ENCODE data around the gene MYH15. TPM values are rescaled to one million over a fixed set of nuclear protein-coding genes. Genes with fewer than 3 reads are reported as not detected.

Gene MYH15
- total and polyA plus RNA-seq, 8 donors, result 0.05 to 0.37 (median 0.11) TPM; not detected in 4

GRCh38 chr3:108438542-108438941 is 71.9 kb downstream of the MYH15 start:
- Histone ChIP-seq H3K4me3 (no peak overlapping the region), H3K27ac (no peak overlapping the region), H3K36me3 (no peaks in the 10 kb centered on the region), H3K27me3 (no peaks in the 10 kb centered on the region), H3K4me1 (no peaks in the 10 kb centered on the region), H3K9me3 (no peaks in the 10 kb centered on the region)
- intact Hi-C loops (cut with DNase I; ENCODE audit: low total_unique reads), result no loop called here
- DNase-seq, result no peak
- TF ChIP-seq POLR2A (IDR thresholded peaks at IDR 0.05) (no peak), CTCF (IDR thresholded peaks at IDR 0.05) (no peak), EP300 (IDR thresholded peaks at IDR 0.05) (no peak), POLR2AphosphoS5 (IDR thresholded peaks at IDR 0.05) (no peak)

DNA sequence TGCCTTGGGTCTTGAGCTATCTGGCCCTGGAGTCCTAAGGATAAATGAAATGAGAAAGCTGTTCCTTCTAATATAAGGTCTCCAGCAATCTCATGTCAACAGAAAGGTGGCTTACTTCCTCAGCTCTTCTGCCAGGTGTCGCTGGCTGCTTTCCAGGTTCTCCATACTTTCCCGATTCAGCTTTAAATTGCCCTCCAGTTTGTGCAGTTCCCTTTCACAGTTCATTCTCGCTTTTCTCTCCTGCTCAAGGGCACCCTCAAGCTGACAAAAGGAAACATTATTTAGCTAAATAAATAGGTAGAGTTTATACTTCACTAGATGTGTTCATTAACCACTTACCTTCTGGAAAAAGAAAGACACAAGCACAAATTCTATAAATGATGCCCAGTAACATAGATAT is 73.0 kb downstream of the MYH15 start:
- no peaks in the 10 kb centered on the region for H3K36me3 ChIP-seq
- H3K4me1 ChIP-seq, result no peaks in the 10 kb centered on the region
- TF ChIP-seq CTCF (IDR thresholded peaks at IDR 0.05) (peak in 1 of 7 experiments; percentile 21), EP300 (IDR thresholded peaks at IDR 0.05) (no peak), POLR2AphosphoS5 (IDR thresholded peaks at IDR 0.05) (no peak), POLR2A (IDR thresholded peaks at IDR 0.05) (no peak)
- 8 to 36% (median 22%) methylated on average over 3 of the region's 3 CpGs for WGBS, 5 donors
- no peak overlapping the region for H3K27ac ChIP-seq
- peaks cover 0 to 8% (median 4%) of the 10 kb centered on the region in 4 donors for H3K9me3 ChIP-seq
- no peaks in the 10 kb centered on the region for H3K27me3 ChIP-seq
- no peak overlapping the region for H3K4me3 ChIP-seq
- peak; percentile 50 to 76 for DNase-seq
- intact Hi-C loops (cut with DNase I; ENCODE audit: low total_unique reads), result no loop called here

- Histone ChIP-seq H3K27me3 (no peaks in the 10 kb centered on the region), H3K4me3 (no peak overlapping the region), H3K9me3 (peaks cover 0 to 11% (median 5%) of the 10 kb centered on the region in 4 donors), H3K27ac (no peak overlapping the region), H3K36me3 (no peaks in the 10 kb centered on the region), H3K4me1 (no peaks in the 10 kb centered on the region)
- WGBS, 5 donors, result 50 to 88% (median 85%) methylated on average over 1 of the region's 1 CpG
- intact Hi-C loops (cut with DNase I; ENCODE audit: low total_unique reads), result no loop called here
- TF ChIP-seq POLR2A (IDR thresholded peaks at IDR 0.05) (no peak), CTCF (IDR thresholded peaks at IDR 0.05) (no peak), POLR2AphosphoS5 (IDR thresholded peaks at IDR 0.05) (no peak), EP300 (IDR thresholded peaks at IDR 0.05) (no peak)
- DNase-seq, result no peak
Measured at GRCh38 chr3:108433928-108434327, 76.5 kb downstream of the MYH15 start.

DNA sequence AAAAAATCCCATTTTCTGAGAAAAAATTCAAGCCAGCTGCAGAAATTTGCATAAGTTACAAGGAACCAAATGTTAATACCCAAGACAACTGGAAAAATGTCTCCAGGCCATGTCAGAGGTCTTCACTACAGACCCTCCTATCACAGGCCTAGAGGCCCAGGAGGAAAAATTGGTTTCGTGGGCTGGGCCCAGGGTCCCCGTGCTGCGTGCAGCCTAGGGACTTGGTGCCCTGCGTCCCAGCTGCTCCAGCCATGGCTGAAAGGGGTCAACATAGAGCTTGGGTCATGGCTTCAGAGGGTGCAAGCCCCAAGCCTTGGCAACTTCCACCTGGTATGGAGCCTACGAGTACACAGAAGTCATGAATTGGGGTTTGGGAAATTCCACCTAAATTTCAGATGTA is 78.0 kb downstream of the MYH15 start:
- no peak overlapping the region for H3K4me3 ChIP-seq
- H3K9me3 ChIP-seq, result peaks cover 0 to 11% (median 5%) of the 10 kb centered on the region in 4 donors
- no peaks in the 10 kb centered on the region for H3K36me3 ChIP-seq
- TF ChIP-seq CTCF (IDR thresholded peaks at IDR 0.05) (no peak), POLR2A (IDR thresholded peaks at IDR 0.05) (no peak), POLR2AphosphoS5 (IDR thresholded peaks at IDR 0.05) (no peak), EP300 (IDR thresholded peaks at IDR 0.05) (no peak)
- intact Hi-C loops (cut with DNase I; ENCODE audit: low total_unique reads), result no loop called here
- H3K27ac ChIP-seq, result no peak overlapping the region
- H3K27me3 ChIP-seq, result no peaks in the 10 kb centered on the region
- no peak for DNase-seq
- H3K4me1 ChIP-seq, result no peaks in the 10 kb centered on the region
- 75 to 95% (median 88%) methylated on average over 2 to 5 of the region's 5 CpGs for WGBS, 5 donors
